Stimulated activated CD4-positive, alpha-beta T cell treated with anti-CD3 and anti-CD28 coated beads, Interleukin-1b, Interleukin-23, amount 100 ng/mL, for 48 hours (primary cell): Measurements from ENCODE around the gene ZNF600.
"Not testable (repeated sequence)": the region's sequence is repeated elsewhere in the genome, so short reads cannot be mapped to it uniquely, and the experiment has no call there.

Source experiments
- DNase-seq: peaks from one replicate; pipeline ENCODE4 v3.0.0-alpha.2; 2020

Gene ZNF600

GRCh38 chr19:52786464-52787354, at the start of gene ZNF600:
Gene ZNF600, minus strand, starts transcription at chr19:52786791. Its CDS starts 7,903 bp downstream, at chr19:52778888.
- peak; percentile 78 for DNase-seq

- not testable (repeated sequence) for DNase-seq
Observed at GRCh38 chr19:52834289-52834688, 47.7 kb upstream of the ZNF600 start.

GRCh38 chr19:52833541-52833940, 47.0 kb upstream of the ZNF600 start:
- DNase-seq, result not testable (repeated sequence)

GRCh38 chr19:52829866-52830265, 43.3 kb upstream of the ZNF600 start:
- not testable (repeated sequence) for DNase-seq

- DNase-seq, result no peak
Observed at GRCh38 chr19:52825765-52826164, 39.2 kb upstream of the ZNF600 start.

GRCh38 chr19:52823676-52824075, 37.1 kb upstream of the ZNF600 start:
- DNase-seq, result no peak

- DNase-seq, result peak; percentile 71
Observed at GRCh38 chr19:52821204-52821960, 34.8 kb upstream of the ZNF600 start, which contains the start of gene ZNF28. Gene ZNF28, minus strand, starts transcription at chr19:52821633. Its CDS starts 3,675 bp downstream, at chr19:52817958.

- DNase-seq, result peak; percentile 25
Observed at GRCh38 chr19:52820472-52821203, 34.0 kb upstream of the ZNF600 start.

GRCh38 chr19:52809801-52810200, 23.2 kb upstream of the ZNF600 start:
- no peak for DNase-seq

- DNase-seq, result not testable (repeated sequence)
Observed at GRCh38 chr19:52799950-52800640, 13.5 kb upstream of the ZNF600 start.

GRCh38 chr19:52789440-52789839, 2.8 kb upstream of the ZNF600 start:
- no peak for DNase-seq

- no peak for DNase-seq
Observed at GRCh38 chr19:52786078-52786463, 520 bp downstream of the ZNF600 start.

GRCh38 chr19:52785506-52785905, 1.1 kb downstream of the ZNF600 start:
- no peak for DNase-seq

GRCh38 chr19:52782864-52783263, 3.7 kb downstream of the ZNF600 start:
- DNase-seq, result not testable (repeated sequence)

GRCh38 chr19:52778811-52779210, 7.8 kb downstream of the ZNF600 start:
- peak; percentile 10 for DNase-seq

- not testable (repeated sequence) for DNase-seq
Observed at GRCh38 chr19:52756447-52756846, 30.1 kb downstream of the ZNF600 start.

GRCh38 chr19:52749780-52750179, 36.8 kb downstream of the ZNF600 start:
- DNase-seq, result no peak

- no peak for DNase-seq
Observed at GRCh38 chr19:52748336-52748950, 38.1 kb downstream of the ZNF600 start.

GRCh38 chr19:52745919-52746318, 40.7 kb downstream of the ZNF600 start:
- DNase-seq, result not testable (repeated sequence)

GRCh38 chr19:52743091-52743490, 43.5 kb downstream of the ZNF600 start:
- no peak for DNase-seq

GRCh38 chr19:52742516-52742915, 44.1 kb downstream of the ZNF600 start:
- DNase-seq, result no peak

- no peak for DNase-seq
Observed at GRCh38 chr19:52741951-52742485, 44.6 kb downstream of the ZNF600 start.
